SW 1271 (cell line): Measurements from ENCODE around the gene USP4.
"Not testable (repeated sequence)": the region's sequence is repeated elsewhere in the genome, so short reads cannot be mapped to it uniquely, and the experiment has no call there.

Experiments used
- DNase-seq, 2 experiments: peaks; one replicate each; lab custom pipeline; 2025; lab: John Stamatoyannopoulos, UW

USP4 gene

DNA sequence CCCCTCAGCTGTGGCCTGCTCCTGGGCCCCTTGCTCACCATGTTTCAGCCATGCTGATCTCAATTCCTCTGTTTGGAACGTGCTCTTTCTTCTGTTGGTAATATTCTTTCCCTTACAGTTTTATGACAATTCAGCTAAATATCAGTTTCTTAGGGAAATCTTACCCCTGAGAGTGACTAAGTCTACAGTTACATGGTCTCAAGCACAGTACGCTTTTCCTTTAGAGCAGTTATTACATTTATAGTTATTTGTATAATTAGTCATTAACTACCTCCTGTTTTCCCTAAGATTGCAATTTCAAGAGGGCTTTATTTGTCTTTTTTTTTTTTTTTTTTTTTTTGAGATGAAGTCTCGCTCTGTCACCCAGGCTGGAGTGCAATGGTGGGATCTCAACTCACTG is 86.3 kb downstream of the USP4 start:
- no peak for DNase-seq

DNA sequence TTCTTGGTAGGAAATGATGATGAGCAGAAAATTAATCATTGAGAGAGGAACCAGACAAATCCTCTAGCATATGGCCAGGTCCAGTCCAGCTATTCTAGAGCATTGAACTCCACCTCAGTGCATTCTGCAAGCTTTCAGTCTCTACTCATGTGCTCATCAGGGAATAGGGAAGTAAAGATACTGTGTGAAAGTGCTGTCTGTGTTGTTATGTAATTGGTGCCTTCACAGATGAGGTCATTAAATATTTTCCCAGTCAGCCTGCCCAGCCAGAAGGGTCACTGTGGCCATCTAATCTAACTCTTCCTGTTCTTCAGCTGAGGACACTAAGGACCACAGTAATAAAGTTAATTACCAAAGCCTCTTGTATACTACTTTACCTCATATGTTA is 91.0 kb downstream of the USP4 start:
- no peak for DNase-seq

DNA sequence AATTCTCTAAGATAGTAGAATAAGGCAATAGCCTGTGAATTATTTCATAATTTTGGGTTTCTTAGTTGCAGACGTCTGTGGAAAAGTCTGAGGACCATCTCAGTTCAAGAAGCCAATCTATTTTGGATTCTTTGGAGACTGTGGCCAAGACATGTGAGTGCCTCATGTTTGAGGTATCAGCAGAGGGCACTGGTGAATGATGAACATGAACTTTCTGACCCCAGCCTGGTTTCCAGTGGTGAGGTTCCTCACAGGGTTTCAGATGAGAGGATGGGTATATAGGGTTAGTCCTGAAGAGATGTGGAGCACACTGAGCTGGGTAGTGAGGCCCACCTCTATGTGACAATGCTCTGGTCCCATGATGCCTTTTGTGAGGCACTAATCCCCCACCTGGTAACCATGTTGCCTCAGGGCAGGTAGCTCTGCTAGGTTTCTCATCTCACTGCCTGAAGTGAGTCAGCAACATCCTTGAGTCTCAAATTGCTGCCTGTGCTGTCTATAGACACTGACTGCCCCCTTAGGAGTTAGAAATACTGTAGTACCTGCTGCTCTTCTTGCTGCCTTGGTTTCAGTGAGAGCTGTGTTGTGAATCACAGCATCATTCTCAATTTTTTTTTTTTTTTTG is 95.2 kb downstream of the USP4 start:
- DNase-seq = peak in 1 of 2 experiments; percentile 23

DNA sequence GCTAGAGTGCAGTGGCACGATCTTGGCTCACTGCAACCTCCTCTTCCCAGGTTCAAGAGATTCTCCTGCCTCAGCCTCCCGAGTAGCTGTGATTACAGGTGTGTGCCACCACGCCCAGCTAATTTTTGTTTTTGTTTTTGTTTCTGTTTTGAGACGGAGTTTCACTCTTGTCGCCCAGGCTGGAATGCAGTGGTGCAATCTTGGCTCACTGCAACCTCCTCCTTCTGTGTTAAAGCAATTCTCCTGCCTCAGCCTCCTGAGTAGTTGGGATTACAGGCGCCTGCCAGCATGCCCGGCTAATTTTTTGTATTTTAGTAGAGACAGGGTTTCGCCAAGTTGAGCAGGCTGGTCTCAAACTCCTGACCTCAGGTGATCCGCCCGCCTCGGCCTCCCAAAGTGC is 99.8 kb downstream of the USP4 start:
- not testable (repeated sequence) for DNase-seq

DNA sequence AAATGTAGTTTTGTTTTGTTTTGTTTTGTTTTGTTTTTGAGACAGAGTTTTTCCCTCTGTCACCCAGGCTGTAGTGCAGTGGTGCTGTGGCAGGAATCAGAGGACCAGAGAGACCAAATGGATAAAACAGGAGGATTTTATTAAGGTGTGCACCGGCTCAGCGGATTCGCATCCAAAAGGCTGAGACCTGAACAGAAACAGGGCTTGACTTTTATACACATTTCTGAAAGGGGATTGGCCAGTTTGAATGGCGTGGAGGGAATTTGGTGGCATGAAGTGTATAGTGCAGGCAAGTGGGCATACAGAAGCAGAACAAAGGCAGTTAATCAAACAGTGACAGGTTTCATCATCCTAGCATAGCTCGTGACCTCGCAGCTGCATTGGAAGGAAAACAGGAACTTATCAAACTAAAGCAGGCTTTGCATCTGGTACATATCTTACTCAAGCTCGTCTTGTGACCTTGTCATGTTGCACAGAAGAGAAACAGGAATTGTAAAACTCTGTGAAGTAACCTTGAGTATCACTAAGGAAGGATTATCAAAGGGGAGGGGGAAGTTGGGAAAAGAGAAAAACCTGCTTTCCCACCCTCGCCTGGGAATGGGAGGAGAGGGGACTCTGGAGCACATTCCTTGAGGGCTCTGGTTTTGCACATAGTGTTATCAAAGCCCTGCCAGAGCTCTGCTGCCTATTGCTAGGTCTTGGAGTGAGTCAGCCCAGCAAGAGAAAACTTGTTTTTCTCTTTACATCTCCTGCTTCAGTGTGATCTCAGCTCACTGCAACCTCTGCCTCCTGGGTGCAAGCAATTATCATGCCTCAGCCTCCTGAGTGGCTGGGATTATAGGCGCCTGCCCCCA is 101.4 kb downstream of the USP4 start:
- no peak for DNase-seq

DNA sequence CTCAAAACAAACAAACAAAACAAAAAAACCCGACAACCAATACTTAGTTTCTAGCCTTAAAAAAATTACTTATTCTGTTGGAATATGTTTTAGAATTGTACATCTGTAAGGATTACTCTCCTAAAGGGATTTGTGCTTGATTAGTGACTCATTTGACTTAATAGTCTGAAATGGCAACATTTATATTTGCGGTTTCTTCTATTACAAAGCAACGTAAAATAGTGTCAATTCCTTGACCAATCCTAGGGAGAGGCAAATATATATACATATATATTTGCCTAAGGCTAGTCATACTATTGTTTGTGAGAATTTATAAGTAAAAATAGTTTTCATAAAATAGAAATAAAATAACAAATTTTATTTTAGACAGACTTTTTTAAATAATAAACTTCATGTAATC is 102.5 kb downstream of the USP4 start:
- DNase-seq = no peak

DNA sequence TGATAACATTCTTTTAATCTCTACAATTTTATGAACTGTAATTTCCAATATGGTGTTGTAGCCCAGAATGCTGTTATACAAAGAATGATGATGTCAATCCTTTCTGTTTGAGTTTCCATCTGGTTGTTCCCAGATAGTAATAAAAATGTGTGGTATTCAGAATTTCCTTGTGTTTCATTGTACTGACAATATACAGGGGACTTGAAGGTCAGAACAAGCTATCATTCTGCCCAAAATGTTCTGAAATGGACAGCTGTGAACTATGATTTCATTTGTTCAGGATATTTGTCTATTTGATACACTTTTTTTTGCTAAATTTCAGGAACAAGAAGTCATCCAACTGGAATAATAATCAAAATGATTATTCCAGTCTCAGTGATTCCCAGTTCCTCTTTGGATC is 103.6 kb downstream of the USP4 start:
- DNase-seq = no peak

DNA sequence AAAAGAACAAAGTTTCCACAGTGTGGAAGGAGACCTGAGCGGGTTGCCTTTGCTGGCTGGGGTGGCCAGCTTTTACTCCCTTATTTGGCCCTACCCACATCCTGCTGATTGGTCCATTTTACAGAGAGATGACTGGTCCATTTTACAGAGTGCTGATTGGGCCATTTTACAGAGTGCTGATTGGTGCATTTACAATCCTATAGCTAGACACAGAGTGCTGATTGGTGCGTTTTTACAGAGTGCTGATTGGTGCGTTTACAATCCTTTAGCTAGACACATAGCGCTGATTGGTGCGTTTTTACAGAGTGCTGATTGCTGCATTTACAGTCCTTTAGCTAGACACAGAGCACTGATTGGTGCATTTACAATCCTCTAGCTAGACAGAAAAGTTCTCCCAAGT is 111.0 kb downstream of the USP4 start:
- not testable (repeated sequence) for DNase-seq
